Thymus (tissue), 11 donors: ENCODE measurements around the gene RNF34. TPM values are rescaled to one million over a fixed set of nuclear protein-coding genes. Genes with fewer than 3 reads are reported as not detected.

Experiments
- DNase-seq, 9 donors: peaks; one replicate each; pipeline ENCODE4 v3.0.0-alpha.2; 2013; ENCODE audit warnings: low spot score in 9 of 9, low read depth in 6 of 9, missing footprints in 1 of 9
- H3K27ac ChIP-seq, 2 donors: one replicate each; pipeline ENCODE4 v1.5.1; 2013; ENCODE audit warnings: control low read depth in 1 of 2, low read depth in 1 of 2, low read length in 1 of 2, mild to moderate bottlenecking in 1 of 2, moderate library complexity in 1 of 2
- H3K27me3 ChIP-seq, 2 donors: one replicate each; pipeline ENCODE4 v1.5.1; 2013; ENCODE audit warnings: low read length in 1 of 2; ENCODE audit not compliant: control insufficient read depth in 2 of 2, insufficient read depth in 1 of 2
- H3K36me3 ChIP-seq, 2 donors: one replicate each; pipeline ENCODE4 v1.5.1; 2013; ENCODE audit warnings: low read length in 1 of 2, mild to moderate bottlenecking in 1 of 2, moderate library complexity in 1 of 2; ENCODE audit not compliant: control insufficient read depth in 2 of 2, insufficient read depth in 2 of 2
- H3K4me1 ChIP-seq, 2 donors: one replicate each; pipeline ENCODE4 v1.5.1; 2013; ENCODE audit warnings: low read length in 2 of 2; ENCODE audit not compliant: control insufficient read depth in 2 of 2, insufficient read depth in 2 of 2
- H3K4me3 ChIP-seq, 2 donors: one replicate each; pipeline ENCODE4 v1.5.1; 2013; ENCODE audit warnings: low read length in 2 of 2, control low read depth in 1 of 2, mild to moderate bottlenecking in 1 of 2
- H3K9me3 ChIP-seq, 2 donors: one replicate each; pipeline ENCODE4 v1.5.1; 2013; ENCODE audit warnings: low read length in 1 of 2, mild to moderate bottlenecking in 1 of 2; ENCODE audit not compliant: control insufficient read depth in 2 of 2, insufficient read depth in 1 of 2
- WGBS: extraction: QIAGEN DNeasy Blood & Tissue Kit; methylation state at CpG from one replicate; pipeline ENCODE4 v1.1.7; 2013; 5-methylcytosine and 5-hydroxymethylcytosine counted together
- polyA plus RNA-seq: library from polyadenylated mRNA; stranded (reverse); fragments of 200-250 nt; gene quantifications from one replicate; pipeline ENCODE4 v1.2.3, GENCODE V29; 2013
- total RNA-seq: library from RNA; stranded (reverse); fragments of 120-200 nt; gene quantifications from one replicate; pipeline ENCODE4 v1.2.4, GENCODE V29; 2013
- donor health status: healthy.

RNF34 gene
- total and polyA plus RNA-seq, 2 donors, result 36.9 to 41.2 TPM

GRCh38 chr12:121452340-121452984 is 52.5 kb downstream of the RNF34 start:
- no peak for DNase-seq
- Histone ChIP-seq H3K4me1 (peaks cover 0 to 19% of the 10 kb centered on the region in 2 donors), H3K9me3 (no peaks in the 10 kb centered on the region), H3K36me3 (peaks cover 33 to 35% of the 10 kb centered on the region in 2 donors), H3K4me3 (no peak overlapping the region), H3K27ac (peak overlapping the region; percentile 6 to 66), H3K27me3 (no peaks in the 10 kb centered on the region)
- 92% methylated on average over 35 of the region's 35 CpGs for WGBS

DNA sequence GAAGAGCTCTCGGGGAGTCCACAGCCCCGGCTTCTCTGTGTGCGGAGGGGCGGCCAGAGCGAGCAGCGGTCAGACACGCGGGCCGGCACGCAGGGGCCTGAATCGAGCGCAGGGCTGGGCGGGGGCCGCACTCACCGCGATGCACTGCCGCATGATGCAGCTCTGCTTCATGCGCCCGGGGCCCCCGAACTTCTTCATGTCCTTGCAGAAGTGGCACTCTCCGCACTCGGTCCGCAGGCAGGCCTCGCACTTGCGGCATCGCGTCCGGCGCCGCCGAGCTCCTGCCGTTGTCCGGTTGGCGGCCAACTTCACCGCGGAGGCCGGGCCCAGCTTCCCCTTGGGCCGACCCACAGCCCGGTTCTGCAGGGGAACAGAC is 53.1 kb downstream of the RNF34 start:
- Histone ChIP-seq H3K4me1 (peaks cover 0 to 19% of the 10 kb centered on the region in 2 donors), H3K9me3 (no peaks in the 10 kb centered on the region), H3K27ac (no peak overlapping the region), H3K36me3 (peaks cover 30 to 33% of the 10 kb centered on the region in 2 donors), H3K4me3 (no peak overlapping the region), H3K27me3 (no peaks in the 10 kb centered on the region)
- WGBS, result 98% methylated on average over 39 of the region's 39 CpGs
- DNase-seq, result no peak

GRCh38 chr12:121453629-121454028 is 53.7 kb downstream of the RNF34 start:
- Histone ChIP-seq H3K4me1 (peaks cover 0 to 15% of the 10 kb centered on the region in 2 donors), H3K27me3 (no peaks in the 10 kb centered on the region), H3K9me3 (no peaks in the 10 kb centered on the region), H3K27ac (no peak overlapping the region), H3K36me3 (peaks cover 26 to 30% of the 10 kb centered on the region in 2 donors), H3K4me3 (no peak overlapping the region)
- DNase-seq, result no peak
- 98% methylated on average over 18 of the region's 18 CpGs for WGBS

DNA sequence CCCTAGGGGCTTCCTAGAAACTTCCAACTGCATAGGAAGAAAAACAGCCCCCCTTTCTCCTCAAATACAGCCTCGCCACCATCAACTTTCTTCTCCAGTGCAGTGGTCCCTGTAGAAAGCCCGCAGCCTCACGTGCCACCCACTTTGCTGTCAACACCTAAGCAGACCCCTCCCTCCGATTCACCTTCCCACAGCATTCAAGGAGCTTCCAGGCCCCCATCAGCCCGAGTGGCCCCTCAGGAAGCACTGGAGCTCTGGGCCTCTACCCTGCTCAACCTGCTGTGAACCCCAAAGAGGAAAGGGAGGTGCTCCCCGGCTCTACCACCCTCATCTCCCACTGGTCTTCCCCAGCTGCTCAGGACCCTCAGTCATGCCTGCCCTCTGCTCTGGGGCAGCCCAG is 55.0 kb downstream of the RNF34 start:
- H3K4me1 ChIP-seq, result peaks cover 0 to 14% of the 10 kb centered on the region in 2 donors
- no peak overlapping the region for H3K27ac ChIP-seq
- H3K36me3 ChIP-seq, result peaks cover 20 to 24% of the 10 kb centered on the region in 2 donors
- no peaks in the 10 kb centered on the region for H3K27me3 ChIP-seq
- 93% methylated on average over 6 of the region's 6 CpGs for WGBS
- no peak overlapping the region for H3K4me3 ChIP-seq
- DNase-seq, result no peak
- H3K9me3 ChIP-seq, result peaks cover 0 to 4% of the 10 kb centered on the region in 2 donors

DNA sequence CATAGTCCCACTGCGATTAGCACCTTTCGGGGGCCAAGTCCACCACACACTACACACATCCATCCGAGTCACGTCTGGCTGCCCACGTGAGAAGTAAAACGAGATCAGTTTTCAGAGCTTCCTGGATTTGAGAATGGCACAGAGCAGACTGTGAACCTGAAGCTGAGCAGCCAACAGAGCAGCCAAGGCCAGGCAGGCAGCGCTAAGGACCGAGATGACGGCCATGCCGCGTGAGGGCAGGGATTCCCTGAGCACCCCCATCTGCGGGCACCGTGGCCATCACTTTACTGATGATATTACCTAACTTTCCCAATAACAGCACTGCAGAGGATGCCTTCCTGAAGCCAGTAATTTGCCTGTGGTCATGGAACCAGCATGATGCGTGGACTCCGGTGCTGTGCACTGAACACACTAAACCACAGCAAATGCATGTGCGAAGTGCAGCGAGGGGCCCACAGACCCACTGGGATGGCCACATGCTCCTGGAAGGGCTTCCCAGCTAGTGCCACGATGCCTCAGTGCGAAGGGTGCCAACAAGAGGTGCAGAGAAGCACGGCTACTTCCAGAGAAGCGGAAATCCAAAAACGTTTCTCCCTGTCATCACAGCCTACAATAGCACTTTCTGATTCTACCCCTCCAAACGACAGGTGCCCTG is 56.0 kb downstream of the RNF34 start:
- no peak for DNase-seq
- peaks cover 0 to 4% of the 10 kb centered on the region in 2 donors for H3K9me3 ChIP-seq
- peaks cover 18 to 24% of the 10 kb centered on the region in 2 donors for H3K36me3 ChIP-seq
- 97% methylated on average over 23 of the region's 23 CpGs for WGBS
- no peak overlapping the region for H3K4me3 ChIP-seq
- H3K4me1 ChIP-seq, result peaks cover 0 to 14% of the 10 kb centered on the region in 2 donors
- H3K27me3 ChIP-seq, result no peaks in the 10 kb centered on the region
- no peak overlapping the region for H3K27ac ChIP-seq

DNA sequence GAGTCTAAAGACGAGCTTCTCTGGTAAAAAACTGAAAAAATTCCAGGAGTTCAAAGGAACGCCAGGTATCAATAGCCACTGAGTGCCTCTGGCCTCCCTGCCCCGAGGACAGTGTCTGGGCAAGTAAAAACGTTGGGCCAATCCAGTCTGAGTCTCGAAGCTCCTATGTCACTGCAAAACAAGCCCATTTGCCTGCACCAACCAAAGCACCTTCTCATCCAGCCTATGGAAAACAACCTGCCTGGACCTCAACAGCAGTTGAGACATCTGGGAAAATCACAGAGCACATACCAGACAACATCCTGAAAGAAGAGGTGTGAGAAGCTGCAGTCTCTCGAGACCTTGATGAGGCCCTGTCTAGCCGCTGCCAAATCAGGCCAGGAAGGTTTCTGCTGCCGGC is 56.6 kb downstream of the RNF34 start:
- Histone ChIP-seq H3K27me3 (no peaks in the 10 kb centered on the region), H3K4me1 (peaks cover 0 to 14% of the 10 kb centered on the region in 2 donors), H3K4me3 (no peak overlapping the region), H3K36me3 (peaks cover 13 to 21% of the 10 kb centered on the region in 2 donors), H3K27ac (no peak overlapping the region), H3K9me3 (peaks cover 0 to 4% of the 10 kb centered on the region in 2 donors)
- DNase-seq, result no peak
- 94% methylated on average over 8 of the region's 8 CpGs for WGBS

DNA sequence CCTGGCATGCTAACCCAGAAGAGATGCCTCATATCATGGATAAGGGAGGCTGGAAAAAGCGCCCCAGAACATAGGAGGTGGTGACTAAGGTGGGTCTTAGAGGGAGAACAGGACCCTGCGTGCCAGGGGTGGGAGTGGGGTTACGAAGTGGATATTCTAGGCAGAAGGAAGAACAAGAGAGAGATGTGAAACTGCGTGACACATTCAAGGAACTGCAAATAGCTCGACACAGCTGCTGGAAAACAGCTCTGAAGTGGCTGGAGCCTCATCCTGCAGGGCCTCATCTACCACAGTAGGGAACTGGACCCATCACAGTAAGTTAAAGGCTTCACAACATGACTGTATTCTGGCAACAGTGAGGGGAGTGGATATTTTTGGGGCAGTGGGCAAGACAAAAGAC is 61.1 kb downstream of the RNF34 start:
- 94% methylated on average over 5 of the region's 5 CpGs for WGBS
- Histone ChIP-seq H3K9me3 (peaks cover 0 to 4% of the 10 kb centered on the region in 2 donors), H3K27me3 (no peaks in the 10 kb centered on the region), H3K36me3 (peaks cover 9 to 10% of the 10 kb centered on the region in 2 donors), H3K4me3 (no peak overlapping the region), H3K27ac (no peak overlapping the region), H3K4me1 (peaks cover 8 to 16% of the 10 kb centered on the region in 2 donors)
- DNase-seq, result no peak

DNA sequence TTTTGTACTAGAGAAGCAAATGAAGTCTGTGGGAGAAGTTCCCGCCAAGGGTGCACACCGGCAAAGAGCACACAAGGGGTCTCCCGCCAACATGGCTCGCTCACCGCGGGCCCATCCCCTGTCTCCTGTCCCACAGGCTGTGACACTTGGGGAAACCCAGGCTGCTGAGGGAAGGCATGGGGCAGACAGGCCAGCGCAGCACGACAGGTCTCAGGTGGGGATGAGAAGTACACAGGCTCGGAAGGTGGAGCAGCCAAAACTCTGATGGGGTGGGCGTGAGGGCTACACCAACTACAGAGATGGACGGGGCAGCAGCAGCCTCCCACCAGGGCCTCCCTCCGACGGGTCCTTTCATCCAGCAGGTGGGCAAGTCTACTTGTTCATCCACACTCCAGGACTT is 64.4 kb downstream of the RNF34 start:
- Histone ChIP-seq H3K9me3 (peaks cover 0 to 2% of the 10 kb centered on the region in 2 donors), H3K4me3 (no peak overlapping the region), H3K36me3 (peaks cover 5 to 10% of the 10 kb centered on the region in 2 donors), H3K4me1 (peaks cover 9 to 20% of the 10 kb centered on the region in 2 donors), H3K27me3 (peaks cover 0 to 4% of the 10 kb centered on the region in 2 donors), H3K27ac (no peak overlapping the region)
- whole genome bisulfite sequencing, result 94% methylated on average over 13 of the region's 13 CpGs
- DNase-seq, result no peak
